HL-60 (cell line): ENCODE measurements around the gene SYVN1.

Source experiments
- DNase-seq, 2 experiments: peaks; one replicate each; pipeline ENCODE4 v3.0.0-alpha.2; 2010 to 2020; ENCODE audit warnings: low read depth in 1 of 2, low spot score in 1 of 2
- H3K27ac ChIP-seq: fragments of 250-450 bp; sonication (Bioruptor Pico); replicated peaks from 2 replicates; pipeline ENCODE4 v1.5.1; 2020; ENCODE audit warnings: mild to moderate bottlenecking, moderate library complexity
- H3K27me3 ChIP-seq: fragments of 250-450 bp; sonication (Bioruptor Pico); 2 replicates; pipeline ENCODE4 v1.5.1; 2021; ENCODE audit warnings: mild to moderate bottlenecking, moderate library complexity; ENCODE audit not compliant: insufficient read depth, poor library complexity, severe bottlenecking
- H3K4me3 ChIP-seq: replicated peaks from 2 replicates; pipeline ENCODE4 v1.5.1; 2011; ENCODE audit warnings: mild to moderate bottlenecking, control low read depth, low read length; ENCODE audit not compliant: insufficient read depth
- CTCF ChIP-seq: IDR thresholded peaks from one replicate; pipeline ENCODE4 v1.5.1; 2011; ENCODE audit warnings: low read length, control low read depth, inconsistent platforms; ENCODE audit not compliant: insufficient read depth
- GABPA ChIP-seq: IDR thresholded peaks from 2 replicates; pipeline ENCODE4 v1.6.1; 2012; ENCODE audit warnings: low read depth
- POLR2AphosphoS5 ChIP-seq: IDR thresholded peaks from 2 replicates; pipeline ENCODE4 v1.6.1; 2012; ENCODE audit warnings: low read depth
- REST ChIP-seq: IDR thresholded peaks from 2 replicates; pipeline ENCODE4 v1.6.1; 2012; ENCODE audit warnings: low read depth; ENCODE audit not compliant: insufficient replicate concordance
- SPI1 ChIP-seq: IDR thresholded peaks from 2 replicates; pipeline ENCODE4 v1.6.1; 2012; ENCODE audit warnings: low read depth, mild to moderate bottlenecking, borderline replicate concordance

The SYVN1 gene

GRCh38 chr11:65132238-65132987 lies 1.9 kb downstream of the SYVN1 start:
- Histone ChIP-seq H3K27me3 (no peaks in the 10 kb centered on the region), H3K4me3 (no peak overlapping the region), H3K27ac (peak overlapping the region; percentile 23; the same call in 1 of the 2 replicates)
- no peak for DNase-seq
- TF ChIP-seq POLR2AphosphoS5 = no peak
- TF ChIP-seq GABPA = no peak
- TF ChIP-seq SPI1 = 0 out of 2 replicates have a peak, but pooled peaks have one; percentile 2

GRCh38 chr11:65131895-65132237 lies 2.5 kb downstream of the SYVN1 start:
- H3K27ac ChIP-seq = no peak overlapping the region

GRCh38 chr11:65131417-65131776 lies 2.9 kb downstream of the SYVN1 start:
- H3K27ac ChIP-seq = no peak overlapping the region
- no peaks in the 10 kb centered on the region for H3K27me3 ChIP-seq

More at GRCh38 chr11:65131895-65132237, 2.5 kb downstream of the SYVN1 start:
- DNase-seq = no peak
- TF ChIP-seq CTCF = no peak
- TF ChIP-seq POLR2AphosphoS5 = no peak
- no peak for TF ChIP-seq SPI1
- TF ChIP-seq GABPA = no peak
- no peak for TF ChIP-seq REST
- Histone ChIP-seq H3K4me3 (no peak overlapping the region), H3K27me3 (no peaks in the 10 kb centered on the region)

GRCh38 chr11:65130631-65131416 lies 3.5 kb downstream of the SYVN1 start:
- DNase-seq = no peak
- H3K27ac ChIP-seq = no peak overlapping the region
- H3K4me3 ChIP-seq = no peak overlapping the region
- no peak for TF ChIP-seq SPI1
- H3K27me3 ChIP-seq = no peaks in the 10 kb centered on the region

More at GRCh38 chr11:65131417-65131776, 2.9 kb downstream of the SYVN1 start:
- DNase-seq = no peak
- H3K4me3 ChIP-seq = no peak overlapping the region
- TF ChIP-seq CTCF = no peak

- TF ChIP-seq GABPA = no peak
- no peak for TF ChIP-seq SPI1
- no peak for TF ChIP-seq CTCF
- TF ChIP-seq REST = no peak
- TF ChIP-seq POLR2AphosphoS5 = no peak
- DNase-seq = no peak
- no peaks in the 10 kb centered on the region for H3K27me3 ChIP-seq
- no peak overlapping the region for H3K27ac ChIP-seq
- no peak overlapping the region for H3K4me3 ChIP-seq
Measured at GRCh38 chr11:65129649-65130441, 4.5 kb downstream of the SYVN1 start.
